Glutamatergic neuron (in vitro differentiated cells): ENCODE measurements around the gene PAX4. TPM values are rescaled to one million over a fixed set of nuclear protein-coding genes. Genes with fewer than 3 reads are reported as not detected.
A peak's percentile ranks its signal among the peaks of the same experiment; 100 is the strongest.

ENCODE experiments used
- DNase-seq: peaks from one replicate; pipeline ENCODE4 v3.0.0; 2022
- H3K27ac Mint-ChIP-seq: one replicate; pipeline ENCODE4 v1.8.0; 2020; ENCODE audit warnings: mild to moderate bottlenecking, mixed read lengths, inconsistent platforms; ENCODE audit not compliant: unreplicated experiment
- H3K27me3 Mint-ChIP-seq: one replicate; pipeline ENCODE4 v1.8.0; 2020; ENCODE audit warnings: mild to moderate bottlenecking, moderate library complexity, mixed read lengths, inconsistent platforms; ENCODE audit not compliant: unreplicated experiment
- H3K36me3 Mint-ChIP-seq: one replicate; pipeline ENCODE4 v1.8.0; 2020; ENCODE audit warnings: mild to moderate bottlenecking, mixed read lengths, inconsistent platforms; ENCODE audit not compliant: unreplicated experiment
- H3K4me1 Mint-ChIP-seq: one replicate; pipeline ENCODE4 v1.8.0; 2020; ENCODE audit warnings: mild to moderate bottlenecking, low read depth, mixed read lengths, inconsistent platforms; ENCODE audit not compliant: unreplicated experiment
- H3K4me3 Mint-ChIP-seq: one replicate; pipeline ENCODE4 v1.8.0; 2020; ENCODE audit warnings: mild to moderate bottlenecking, mixed read lengths, inconsistent platforms; ENCODE audit not compliant: unreplicated experiment
- H3K9me3 Mint-ChIP-seq: one replicate; pipeline ENCODE4 v1.8.0; 2020; ENCODE audit warnings: mild to moderate bottlenecking, moderate library complexity, mixed read lengths, inconsistent platforms; ENCODE audit not compliant: unreplicated experiment
- CTCF ChIP-seq: fragments of 200-600 bp; sonication (generic); IDR thresholded peaks from one replicate; pipeline ENCODE4 v1.5.0; 2021; ENCODE audit not compliant: partially characterized antibody, unreplicated experiment
- total RNA-seq: library from RNA; stranded (reverse); fragmentation: NEBNext Ultra II Directional; extraction: Animal tissue kit (Norgen Biotek cat#: 25700); gene quantifications from one replicate; pipeline ENCODE4 v1.2.1, GENCODE V29; 2021; ENCODE audit not compliant: unreplicated experiment

PAX4 gene
- total RNA-seq, 1 donor from 2014 or later = not detected

GRCh38 chr7:127653396-127653795 is 35.5 kb upstream of the PAX4 start:
- Mint-ChIP-seq H3K4me3 (peak overlapping the region; percentile 17), H3K4me1 (peaks cover 19% of the 10 kb centered on the region), H3K36me3 (peaks cover 7% of the 10 kb centered on the region), H3K27ac (no peak overlapping the region), H3K9me3 (peaks cover 9% of the 10 kb centered on the region), H3K27me3 (peaks cover 6% of the 10 kb centered on the region)
- TF ChIP-seq CTCF = no peak
- DNase-seq = no peak

GRCh38 chr7:127652333-127653248 is 34.6 kb upstream of the PAX4 start:
- no peak overlapping the region for H3K4me3 Mint-ChIP-seq
- no peak for TF ChIP-seq CTCF
- H3K4me1 Mint-ChIP-seq = peaks cover 19% of the 10 kb centered on the region
- peaks cover 9% of the 10 kb centered on the region for H3K9me3 Mint-ChIP-seq
- peaks cover 7% of the 10 kb centered on the region for H3K36me3 Mint-ChIP-seq
- H3K27me3 Mint-ChIP-seq = peaks cover 6% of the 10 kb centered on the region
- H3K27ac Mint-ChIP-seq = peak overlapping the region; percentile 99
- DNase-seq = no peak

GRCh38 chr7:127651556-127652332 is 33.8 kb upstream of the PAX4 start, which contains the start of gene SND1:
Gene SND1, plus strand, starts transcription at chr7:127652194. Its CDS starts 180 bp downstream, at chr7:127652374.
- peak; percentile 99 for DNase-seq
- Mint-ChIP-seq H3K27me3 (peaks cover 6% of the 10 kb centered on the region), H3K27ac (peak within 1 kb of the TSS; percentile 99), H3K36me3 (peaks cover 7% of the 10 kb centered on the region), H3K9me3 (peaks cover 9% of the 10 kb centered on the region), H3K4me3 (no peak within 1 kb of the TSS), H3K4me1 (peaks cover 19% of the 10 kb centered on the region)
- no peak for TF ChIP-seq CTCF

GRCh38 chr7:127650847-127651555 is 33.1 kb upstream of the PAX4 start:
- Mint-ChIP-seq H3K4me1 (peaks cover 19% of the 10 kb centered on the region), H3K27ac (peak overlapping the region; percentile 99), H3K9me3 (peaks cover 9% of the 10 kb centered on the region), H3K27me3 (peaks cover 6% of the 10 kb centered on the region), H3K36me3 (peaks cover 7% of the 10 kb centered on the region), H3K4me3 (no peak overlapping the region)
- no peak for TF ChIP-seq CTCF
- DNase-seq = no peak
